HepG2 (cell line): Measurements from ENCODE around the gene GADD45GIP1. TPM values are rescaled to one million over a fixed set of nuclear protein-coding genes. Genes with fewer than 3 reads are reported as not detected.
A peak's percentile ranks its signal among the peaks of the same experiment; 100 is the strongest.

Experiments
- BORCS8-MEF2B ChIP-seq: sonication (generic); formaldehyde crosslinking; IDR thresholded peaks from 2 replicates; pipeline ENCODE4 v1.8.0; 2022; ENCODE audit warnings: mild to moderate bottlenecking, missing genetic modification reagents
- MAZ ChIP-seq, 2 experiments: sonication (generic) in 1 of 2; formaldehyde crosslinking in 1 of 2; IDR thresholded peaks; 2 replicates each; pipeline versions ENCODE4 v1.5.0 to v1.6.1; 2012 to 2020; ENCODE audit warnings: low read depth in 2 of 2, mild to moderate bottlenecking in 2 of 2, borderline replicate concordance in 1 of 2, improper control_type of control experiment in 1 of 2, low read length in 1 of 2, missing genetic modification reagents in 1 of 2, moderate library complexity in 1 of 2
- NFATC3 ChIP-seq: sonication (generic); formaldehyde crosslinking; IDR thresholded peaks from 2 replicates; pipeline ENCODE4 v1.5.1; 2020; ENCODE audit warnings: mild to moderate bottlenecking, missing genetic modification reagents
- NFE2L2 ChIP-seq: fragments of 150-350 bp; IDR thresholded peaks from 2 replicates; pipeline ENCODE4 v1.6.1; 2014; ENCODE audit warnings: low read length
- RFX5 ChIP-seq: IDR thresholded peaks from 2 replicates; pipeline ENCODE4 v1.6.1; 2011; ENCODE audit warnings: low read depth, low read length, improper control_type of control experiment
- XBP1 ChIP-seq: sonication (generic); formaldehyde crosslinking; IDR thresholded peaks from 2 replicates; pipeline ENCODE4 v1.5.0; 2020; ENCODE audit warnings: missing genetic modification reagents
- ZFP37 ChIP-seq: sonication (generic); formaldehyde crosslinking; IDR thresholded peaks from 2 replicates; pipeline ENCODE4 v1.4.0; 2020; ENCODE audit warnings: missing genetic modification reagents, borderline replicate concordance
- ZNF205 ChIP-seq: IDR thresholded peaks from 2 replicates; pipeline ENCODE4 v1.6.1; 2018; ENCODE audit warnings: missing biosample characterization, missing genetic modification reagents
- polyA plus RNA-seq, 8 experiments: library from polyadenylated mRNA; depleted of rRNA in 3 of 8; stranded (reverse) in 7 of 8; unstranded in 1 of 8; fragments of >200 nt; fragmentation: Illumina TruSeq in 4 of 8; extraction: Trizol in 4 of 8; gene quantifications; 2 replicates each; pipeline versions ENCODE4 v1.2.1 to v1.2.3, GENCODE V29; 2011 to 2016; ENCODE audit warnings: low read depth in 4 of 8, missing spikeins in 1 of 8, mixed read lengths in 1 of 8; ENCODE audit not compliant: insufficient read depth in 1 of 8
- total RNA-seq, 5 experiments: library from RNA; depleted of rRNA; stranded (reverse); fragments of >200 nt; fragmentation: Illumina TruSeq; extraction: Trizol; gene quantifications; 2 replicates each; pipeline ENCODE4 v1.2.3, GENCODE V29; 2016; ENCODE audit warnings: low read depth in 1 of 5
- TF ChIP-seq, protein P1 (sequence below): sonication (generic); formaldehyde crosslinking; IDR thresholded peaks from 2 replicates; pipeline ENCODE4 v1.8.0; 2022; ENCODE audit warnings: missing genetic modification reagents, mild to moderate bottlenecking, borderline replicate concordance
- TF ChIP-seq, protein P2 (sequence below): sonication (generic); formaldehyde crosslinking; IDR thresholded peaks from 2 replicates; pipeline ENCODE4 v1.4.0; 2020; ENCODE audit warnings: missing genetic modification reagents, borderline replicate concordance
- TF ChIP-seq, protein P3 (sequence below): sonication (generic); formaldehyde crosslinking; IDR thresholded peaks from 2 replicates; pipeline ENCODE4 v1.5.1; 2020; ENCODE audit warnings: missing genetic modification reagents, mild to moderate bottlenecking, borderline replicate concordance
- TF ChIP-seq, protein P4 (sequence below): IDR thresholded peaks from 2 replicates; pipeline ENCODE4 v1.6.1; 2016; ENCODE audit warnings: missing biosample characterization, missing genetic modification reagents, low read depth
- TF ChIP-seq, protein P5 (sequence below): sonication (generic); formaldehyde crosslinking; IDR thresholded peaks from 2 replicates; pipeline ENCODE4 v1.5.1; 2020; ENCODE audit warnings: missing genetic modification reagents, mild to moderate bottlenecking, borderline replicate concordance
- TF ChIP-seq, protein P6 (sequence below): IDR thresholded peaks from 2 replicates; pipeline ENCODE4 v1.6.1; 2016; ENCODE audit warnings: control low read depth

Gene GADD45GIP1
- total and polyA plus RNA-seq, 2 of the 13 experiments (the other 11 are each of a cell fraction or from before 2014, with no cell fraction given), result 24.6 to 30.7 TPM

DNA sequence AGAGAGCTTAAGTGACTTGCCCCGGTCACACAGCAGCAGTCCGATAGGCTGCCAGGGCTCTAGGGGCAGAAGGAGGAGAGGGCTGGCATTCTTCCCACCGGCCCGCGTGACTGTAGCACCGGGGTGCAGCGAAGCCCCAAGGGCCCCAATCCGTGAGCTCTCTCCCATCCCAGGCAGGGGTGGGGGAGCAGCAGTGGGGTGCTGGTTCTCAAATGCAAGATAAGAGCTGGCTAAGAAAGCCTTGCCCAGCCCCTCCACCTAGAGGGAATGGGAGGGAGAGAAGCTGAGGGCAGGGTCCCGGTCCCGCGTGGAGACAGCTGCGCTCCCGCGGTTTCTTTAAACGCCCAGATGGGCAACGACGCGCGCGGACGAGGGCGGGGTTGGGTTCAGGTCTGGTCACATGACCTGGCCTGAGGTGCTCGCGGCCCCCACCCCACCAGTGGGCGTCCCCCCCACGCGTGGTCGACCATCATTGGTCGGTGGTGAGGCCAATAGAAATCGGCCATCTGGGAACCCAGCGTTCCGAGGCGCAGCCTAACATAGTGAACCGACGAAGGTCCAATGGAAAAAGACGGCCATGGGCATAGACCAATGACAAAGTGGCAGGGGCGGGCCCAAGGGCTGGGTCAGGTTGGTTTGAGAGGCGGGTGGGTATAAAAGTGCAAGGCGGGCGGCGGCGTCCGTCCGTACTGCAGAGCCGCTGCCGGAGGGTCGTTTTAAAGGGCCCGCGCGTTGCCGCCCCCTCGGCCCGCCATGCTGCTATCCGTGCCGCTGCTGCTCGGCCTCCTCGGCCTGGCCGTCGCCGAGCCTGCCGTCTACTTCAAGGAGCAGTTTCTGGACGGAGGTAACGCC lies 18.9 kb downstream of the GADD45GIP1 start, which contains the start of gene CALR (continued):
- TF ChIP-seq, protein P1, sequence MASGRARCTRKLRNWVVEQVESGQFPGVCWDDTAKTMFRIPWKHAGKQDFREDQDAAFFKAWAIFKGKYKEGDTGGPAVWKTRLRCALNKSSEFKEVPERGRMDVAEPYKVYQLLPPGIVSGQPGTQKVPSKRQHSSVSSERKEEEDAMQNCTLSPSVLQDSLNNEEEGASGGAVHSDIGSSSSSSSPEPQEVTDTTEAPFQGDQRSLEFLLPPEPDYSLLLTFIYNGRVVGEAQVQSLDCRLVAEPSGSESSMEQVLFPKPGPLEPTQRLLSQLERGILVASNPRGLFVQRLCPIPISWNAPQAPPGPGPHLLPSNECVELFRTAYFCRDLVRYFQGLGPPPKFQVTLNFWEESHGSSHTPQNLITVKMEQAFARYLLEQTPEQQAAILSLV (CRISPR knock-in tag), result no peak; the same call in 1 of the 2 replicates
- TF ChIP-seq, protein P2, sequence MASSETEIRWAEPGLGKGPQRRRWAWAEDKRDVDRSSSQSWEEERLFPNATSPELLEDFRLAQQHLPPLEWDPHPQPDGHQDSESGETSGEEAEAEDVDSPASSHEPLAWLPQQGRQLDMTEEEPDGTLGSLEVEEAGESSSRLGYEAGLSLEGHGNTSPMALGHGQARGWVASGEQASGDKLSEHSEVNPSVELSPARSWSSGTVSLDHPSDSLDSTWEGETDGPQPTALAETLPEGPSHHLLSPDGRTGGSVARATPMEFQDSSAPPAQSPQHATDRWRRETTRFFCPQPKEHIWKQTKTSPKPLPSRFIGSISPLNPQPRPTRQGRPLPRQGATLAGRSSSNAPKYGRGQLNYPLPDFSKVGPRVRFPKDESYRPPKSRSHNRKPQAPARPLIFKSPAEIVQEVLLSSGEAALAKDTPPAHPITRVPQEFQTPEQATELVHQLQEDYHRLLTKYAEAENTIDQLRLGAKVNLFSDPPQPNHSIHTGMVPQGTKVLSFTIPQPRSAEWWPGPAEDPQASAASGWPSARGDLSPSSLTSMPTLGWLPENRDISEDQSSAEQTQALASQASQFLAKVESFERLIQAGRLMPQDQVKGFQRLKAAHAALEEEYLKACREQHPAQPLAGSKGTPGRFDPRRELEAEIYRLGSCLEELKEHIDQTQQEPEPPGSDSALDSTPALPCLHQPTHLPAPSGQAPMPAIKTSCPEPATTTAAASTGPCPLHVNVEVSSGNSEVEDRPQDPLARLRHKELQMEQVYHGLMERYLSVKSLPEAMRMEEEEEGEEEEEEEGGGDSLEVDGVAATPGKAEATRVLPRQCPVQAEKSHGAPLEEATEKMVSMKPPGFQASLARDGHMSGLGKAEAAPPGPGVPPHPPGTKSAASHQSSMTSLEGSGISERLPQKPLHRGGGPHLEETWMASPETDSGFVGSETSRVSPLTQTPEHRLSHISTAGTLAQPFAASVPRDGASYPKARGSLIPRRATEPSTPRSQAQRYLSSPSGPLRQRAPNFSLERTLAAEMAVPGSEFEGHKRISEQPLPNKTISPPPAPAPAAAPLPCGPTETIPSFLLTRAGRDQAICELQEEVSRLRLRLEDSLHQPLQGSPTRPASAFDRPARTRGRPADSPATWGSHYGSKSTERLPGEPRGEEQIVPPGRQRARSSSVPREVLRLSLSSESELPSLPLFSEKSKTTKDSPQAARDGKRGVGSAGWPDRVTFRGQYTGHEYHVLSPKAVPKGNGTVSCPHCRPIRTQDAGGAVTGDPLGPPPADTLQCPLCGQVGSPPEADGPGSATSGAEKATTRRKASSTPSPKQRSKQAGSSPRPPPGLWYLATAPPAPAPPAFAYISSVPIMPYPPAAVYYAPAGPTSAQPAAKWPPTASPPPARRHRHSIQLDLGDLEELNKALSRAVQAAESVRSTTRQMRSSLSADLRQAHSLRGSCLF (CRISPR knock-in tag), result no peak
- TF ChIP-seq, protein P3, sequence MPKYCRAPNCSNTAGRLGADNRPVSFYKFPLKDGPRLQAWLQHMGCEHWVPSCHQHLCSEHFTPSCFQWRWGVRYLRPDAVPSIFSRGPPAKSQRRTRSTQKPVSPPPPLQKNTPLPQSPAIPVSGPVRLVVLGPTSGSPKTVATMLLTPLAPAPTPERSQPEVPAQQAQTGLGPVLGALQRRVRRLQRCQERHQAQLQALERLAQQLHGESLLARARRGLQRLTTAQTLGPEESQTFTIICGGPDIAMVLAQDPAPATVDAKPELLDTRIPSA (CRISPR knock-in tag), result no peak
- TF ChIP-seq ZNF205 (CRISPR knock-in tag) (no peak), NFATC3 (CRISPR knock-in tag) (peak; percentile 29; the same call in 1 of the 2 replicates), BORCS8-MEF2B (no peak; the same call in 1 of the 2 replicates), MAZ (IDR thresholded peaks at IDR 0.05; ENCODE audit: borderline replicate concordance, low read depth, low read length) (peak; percentile 99), MAZ (CRISPR knock-in tag; IDR thresholded peaks at IDR 0.05; ENCODE audit: low read depth) (peak; percentile 97), ZFP37 (CRISPR knock-in tag) (no peak), NFE2L2 (no peak), RFX5 (no peak; the same call in 1 of the 2 replicates), XBP1 (0 out of 2 replicates have a peak, but pooled peaks have one; percentile 49)
- TF ChIP-seq, protein P4, sequence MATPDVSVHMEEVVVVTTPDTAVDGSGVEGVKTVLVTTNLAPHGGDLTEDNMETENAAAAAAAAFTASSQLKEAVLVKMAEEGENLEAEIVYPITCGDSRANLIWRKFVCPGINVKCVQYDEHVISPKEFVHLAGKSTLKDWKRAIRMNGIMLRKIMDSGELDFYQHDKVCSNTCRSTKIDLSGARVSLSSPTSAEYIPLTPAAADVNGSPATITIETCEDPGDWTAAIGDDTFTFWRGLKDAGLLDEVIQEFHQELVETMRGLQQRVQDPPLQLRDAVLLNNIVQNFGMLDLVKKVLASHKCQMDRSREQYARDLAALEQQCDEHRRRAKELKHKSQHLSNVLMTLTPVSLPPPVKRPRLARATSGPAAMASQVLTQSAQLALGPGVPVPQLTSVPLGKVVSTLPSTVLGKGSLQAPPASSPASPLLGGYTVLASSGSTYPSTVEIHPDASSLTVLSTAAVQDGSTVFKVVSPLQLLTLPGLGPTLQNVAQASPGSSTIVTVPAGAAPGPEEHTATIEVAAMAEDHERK (CRISPR knock-in tag), result peak; percentile 25; the same call in 1 of the 2 replicates
- TF ChIP-seq, protein P5, sequence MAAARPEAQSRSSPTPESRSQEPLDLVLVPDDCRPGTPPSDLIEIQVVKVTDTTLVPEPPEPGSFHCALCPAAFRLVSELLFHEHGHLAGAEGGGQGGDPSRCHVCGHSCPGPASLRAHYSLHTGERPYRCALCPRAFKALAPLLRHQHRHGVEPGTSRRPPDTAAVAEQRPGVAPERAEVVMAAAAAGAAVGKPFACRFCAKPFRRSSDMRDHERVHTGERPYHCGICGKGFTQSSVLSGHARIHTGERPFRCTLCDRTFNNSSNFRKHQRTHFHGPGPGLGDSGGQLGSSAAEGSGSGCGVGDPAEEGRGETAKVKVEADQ (CRISPR knock-in tag), result peak; percentile 81
- TF ChIP-seq, protein P6, sequence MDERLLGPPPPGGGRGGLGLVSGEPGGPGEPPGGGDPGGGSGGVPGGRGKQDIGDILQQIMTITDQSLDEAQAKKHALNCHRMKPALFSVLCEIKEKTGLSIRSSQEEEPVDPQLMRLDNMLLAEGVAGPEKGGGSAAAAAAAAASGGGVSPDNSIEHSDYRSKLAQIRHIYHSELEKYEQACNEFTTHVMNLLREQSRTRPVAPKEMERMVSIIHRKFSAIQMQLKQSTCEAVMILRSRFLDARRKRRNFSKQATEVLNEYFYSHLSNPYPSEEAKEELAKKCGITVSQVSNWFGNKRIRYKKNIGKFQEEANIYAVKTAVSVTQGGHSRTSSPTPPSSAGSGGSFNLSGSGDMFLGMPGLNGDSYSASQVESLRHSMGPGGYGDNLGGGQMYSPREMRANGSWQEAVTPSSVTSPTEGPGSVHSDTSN (CRISPR knock-in tag), result peak; percentile 62; the same call in 1 of the 2 replicates
